CD4-positive, alpha-beta T cell treated with Interleukin-12 subunit alpha and Interleukin-12 subunit beta, for 1 hour (primary cell): ENCODE results near the gene ARHGAP24.

ENCODE experiments used
- DNase-seq: peaks from one replicate; pipeline ENCODE4 v3.0.0-alpha.2; 2020

ARHGAP24 gene

GRCh38 chr4:85474818-85475630, at the start of gene ARHGAP24:
Gene ARHGAP24, plus strand, starts transcription at chr4:85475150.
- peak; percentile 2 for DNase-seq

DNA sequence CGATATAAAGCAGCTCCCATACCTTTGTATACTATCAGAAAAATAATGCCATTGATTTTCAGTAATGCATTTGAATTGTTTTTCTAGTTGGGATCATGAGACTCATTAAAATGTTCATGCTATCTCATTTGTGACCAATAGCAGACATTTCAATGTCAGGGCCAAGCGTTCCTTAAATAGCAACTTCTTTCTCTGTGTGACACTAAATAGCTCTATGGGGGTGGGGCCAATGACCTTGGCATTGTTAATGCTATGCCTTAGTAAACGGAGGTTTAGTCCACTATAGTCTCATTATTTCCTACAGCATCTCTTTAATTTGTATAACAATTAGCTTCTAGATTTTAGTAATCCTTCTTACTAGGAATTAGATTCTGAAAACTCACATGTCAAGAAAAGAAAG, 48.6 kb upstream of the ARHGAP24 start:
- DNase-seq = no peak

- no peak for DNase-seq
These were observed 47.8 kb upstream of the ARHGAP24 start for GRCh38 chr4:85427123-85427522.

DNA sequence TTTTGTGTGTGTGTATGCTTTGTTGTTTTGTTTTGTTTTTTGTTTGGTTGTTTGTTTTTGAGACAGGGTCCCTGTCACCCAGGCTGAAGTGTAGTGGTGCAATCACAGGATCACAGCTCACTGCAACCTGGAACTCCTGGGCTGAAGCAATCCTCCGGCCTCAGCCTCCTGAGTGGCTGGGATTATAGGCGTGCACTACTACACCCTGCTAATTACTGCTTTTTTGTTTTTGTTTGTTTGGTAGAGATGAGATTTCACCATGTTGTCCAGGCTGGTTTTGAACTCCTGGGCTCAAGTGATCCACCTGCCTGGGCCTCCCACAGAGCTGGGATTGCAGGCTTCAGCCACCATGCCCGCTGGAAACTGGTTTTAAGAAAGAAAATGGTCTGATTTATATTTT, 44.7 kb upstream of the ARHGAP24 start:
- DNase-seq = no peak

- DNase-seq = no peak
These were observed 44.3 kb upstream of the ARHGAP24 start for GRCh38 chr4:85430697-85431096.

- no peak for DNase-seq
These were observed 43.8 kb upstream of the ARHGAP24 start for GRCh38 chr4:85431156-85431555.

- DNase-seq = no peak
These were observed 43.0 kb upstream of the ARHGAP24 start for GRCh38 chr4:85431881-85432485.

- no peak for DNase-seq
These were observed 29.8 kb upstream of the ARHGAP24 start for GRCh38 chr4:85445050-85445639.

DNA sequence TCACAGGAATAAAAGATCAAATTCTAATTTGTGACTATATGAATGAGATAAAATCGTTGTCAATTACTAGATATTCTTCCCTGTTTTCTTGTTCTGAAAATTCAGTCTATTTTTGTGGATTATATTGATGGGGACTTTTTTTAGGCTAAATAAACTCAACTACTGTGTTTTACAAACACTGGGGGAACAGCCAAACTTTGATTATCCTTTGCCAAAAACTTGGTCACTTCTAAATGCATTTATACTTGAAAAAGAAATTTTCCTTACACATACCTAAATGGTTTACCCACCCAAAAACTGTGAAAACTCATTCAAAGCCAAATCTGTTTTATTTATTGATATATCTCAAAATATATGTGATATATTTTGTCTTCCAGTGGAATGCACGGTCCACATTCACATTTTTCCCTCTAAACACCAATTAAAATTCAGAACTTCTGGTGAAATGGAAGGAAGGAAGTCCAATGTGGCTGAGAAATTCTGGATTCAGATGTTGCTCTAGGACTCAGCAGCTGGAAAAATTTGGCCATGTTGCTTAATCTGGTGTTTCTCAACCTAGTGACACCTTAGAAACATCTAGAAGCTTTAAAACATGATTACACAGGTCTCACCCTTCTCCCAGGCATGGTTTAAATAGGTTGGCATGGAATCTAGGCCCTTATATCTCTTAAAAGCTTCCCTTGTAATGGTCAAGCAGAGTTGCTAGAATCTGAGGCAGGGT, 28.6 kb upstream of the ARHGAP24 start:
- DNase-seq = no peak

DNA sequence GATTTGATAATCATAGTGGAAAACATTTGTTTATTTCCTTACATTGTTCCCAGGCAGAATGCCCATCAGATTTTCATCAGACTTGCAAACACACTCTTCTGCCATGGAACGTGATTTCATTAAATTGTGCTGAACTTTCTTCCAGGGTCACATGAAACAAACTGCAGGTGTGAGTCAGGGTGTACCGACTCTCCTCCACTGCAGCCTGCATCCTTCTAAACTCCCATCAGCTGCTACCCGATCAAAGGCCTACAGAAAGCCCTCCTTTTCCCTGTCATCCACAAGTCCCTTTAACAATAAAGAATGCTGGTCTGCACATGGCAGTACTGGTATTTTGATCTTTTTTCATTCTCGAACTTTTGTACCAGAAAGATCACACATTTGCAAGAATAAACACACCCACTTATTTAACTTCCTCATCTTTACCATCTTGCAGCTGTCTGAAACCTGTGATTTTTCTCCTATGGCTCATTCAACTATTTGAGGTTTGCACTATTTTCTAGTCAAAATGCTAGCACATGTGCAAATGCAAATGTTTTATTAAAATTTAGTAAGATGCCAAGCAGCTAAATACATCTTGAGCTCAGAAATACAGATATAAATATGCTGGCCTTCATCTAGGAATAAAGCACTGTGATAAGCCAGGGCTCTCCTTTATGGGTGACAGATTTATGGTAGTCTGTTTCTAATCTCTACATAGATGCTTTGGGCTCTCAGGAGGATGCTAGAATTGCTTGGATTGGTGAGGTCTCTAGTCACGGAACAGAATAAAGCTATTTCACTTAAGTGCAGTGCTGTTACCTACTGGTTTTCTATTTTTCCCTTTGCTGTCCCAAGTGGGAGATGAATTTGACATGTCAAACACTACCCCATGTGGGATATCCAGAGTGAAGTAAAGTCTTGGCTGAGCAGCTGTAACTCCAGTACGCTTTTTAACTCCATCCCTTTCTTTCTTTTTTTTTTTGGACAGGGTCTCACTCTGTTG, 25.8 kb upstream of the ARHGAP24 start:
- DNase-seq = no peak

DNA sequence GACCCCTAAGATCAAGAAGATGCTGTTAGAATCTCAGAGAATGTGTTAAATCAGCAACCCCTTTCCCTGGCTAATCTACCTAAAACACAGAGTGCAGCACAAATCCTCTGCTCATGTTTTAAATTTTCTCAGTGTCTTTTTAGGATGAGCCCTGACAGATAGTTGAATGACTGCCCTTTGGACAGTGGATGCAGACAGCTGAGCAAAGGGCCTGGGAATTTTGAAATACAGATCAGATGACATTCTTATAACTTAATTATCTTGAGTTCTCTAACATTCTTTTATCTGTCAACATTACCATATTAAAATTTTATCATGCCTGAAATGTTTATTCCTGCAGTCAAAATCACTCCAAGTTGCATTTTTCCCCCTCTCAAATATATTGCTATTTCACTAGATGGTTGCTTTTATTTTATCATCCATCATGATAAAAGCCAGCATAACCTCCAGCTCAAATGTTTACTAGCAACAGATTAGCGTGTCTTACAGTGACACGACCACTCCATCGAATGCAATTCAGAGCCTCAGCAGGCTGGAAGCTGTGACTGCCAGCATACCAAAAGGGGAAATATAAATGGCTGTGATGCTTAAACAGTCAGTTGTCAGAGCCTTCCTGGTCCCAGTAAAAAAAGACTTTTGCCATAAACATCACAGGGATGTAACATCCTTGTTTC, 22.8 kb upstream of the ARHGAP24 start:
- no peak for DNase-seq

DNA sequence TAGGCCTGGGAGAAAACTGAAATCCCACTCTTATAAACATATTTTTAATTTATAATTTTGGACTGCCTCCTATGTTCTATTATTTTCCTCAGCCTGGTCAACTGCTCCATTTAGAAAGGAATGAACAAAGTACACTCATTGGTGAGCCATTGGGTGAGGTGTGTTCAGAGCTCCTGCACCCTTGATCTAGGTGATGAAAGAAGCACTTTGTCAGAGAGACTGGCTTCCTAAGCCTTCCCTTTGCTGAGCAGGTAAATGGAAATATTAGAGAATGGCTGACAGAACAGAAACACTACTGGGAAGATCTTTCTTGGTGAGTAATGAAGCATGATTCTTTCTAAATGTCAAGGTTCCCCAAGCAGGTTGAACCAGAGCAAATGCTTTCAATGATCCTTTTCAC, 19.0 kb upstream of the ARHGAP24 start:
- DNase-seq = no peak

GRCh38 chr4:85457752-85458467, 17.0 kb upstream of the ARHGAP24 start:
- no peak for DNase-seq

DNA sequence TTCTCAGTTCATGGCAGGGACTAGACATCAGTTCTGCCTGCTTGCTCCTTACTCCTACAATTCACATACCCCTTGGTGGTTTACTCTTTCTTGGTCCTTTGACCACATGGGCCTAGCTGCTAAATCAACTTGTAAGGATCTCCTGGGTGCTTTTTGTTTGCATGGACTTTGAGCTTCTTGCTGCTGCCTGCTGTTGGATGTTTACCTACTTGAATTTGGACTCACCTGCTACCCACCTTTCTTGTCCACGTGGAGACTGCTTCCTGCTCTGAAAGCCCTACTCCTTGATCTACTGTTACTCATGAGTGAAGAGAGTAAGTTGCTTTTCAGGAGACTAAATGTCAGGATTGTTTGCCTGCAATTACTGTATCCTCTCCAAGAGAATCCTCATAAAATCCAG, 15.2 kb upstream of the ARHGAP24 start:
- DNase-seq = no peak

DNA sequence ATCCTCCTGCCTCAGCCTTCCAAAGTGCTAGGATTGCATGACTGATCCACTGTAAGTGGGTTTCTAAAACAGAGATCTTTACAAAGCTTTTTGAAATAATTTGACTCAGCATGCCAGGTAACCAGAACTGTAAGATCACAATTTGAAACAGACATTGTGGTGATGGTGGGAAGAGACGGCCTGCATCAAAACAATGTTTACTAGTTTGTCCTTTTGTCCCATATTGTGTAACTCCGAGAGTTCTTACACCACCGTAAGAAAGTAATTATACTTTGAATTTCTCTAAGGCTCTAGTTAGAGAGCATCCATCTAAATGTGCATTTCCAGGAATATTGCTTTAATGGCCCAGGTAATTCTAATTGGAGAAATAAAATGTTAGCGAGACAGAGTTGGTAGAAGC, 594 bp upstream of the ARHGAP24 start:
- DNase-seq = no peak

- DNase-seq = no peak
These were observed 782 bp downstream of the ARHGAP24 start for GRCh38 chr4:85475631-85476233.

GRCh38 chr4:85476381-85476780, 1.4 kb downstream of the ARHGAP24 start:
- DNase-seq = no peak

- no peak for DNase-seq
These were observed 2.6 kb downstream of the ARHGAP24 start for GRCh38 chr4:85477534-85477933.

DNA sequence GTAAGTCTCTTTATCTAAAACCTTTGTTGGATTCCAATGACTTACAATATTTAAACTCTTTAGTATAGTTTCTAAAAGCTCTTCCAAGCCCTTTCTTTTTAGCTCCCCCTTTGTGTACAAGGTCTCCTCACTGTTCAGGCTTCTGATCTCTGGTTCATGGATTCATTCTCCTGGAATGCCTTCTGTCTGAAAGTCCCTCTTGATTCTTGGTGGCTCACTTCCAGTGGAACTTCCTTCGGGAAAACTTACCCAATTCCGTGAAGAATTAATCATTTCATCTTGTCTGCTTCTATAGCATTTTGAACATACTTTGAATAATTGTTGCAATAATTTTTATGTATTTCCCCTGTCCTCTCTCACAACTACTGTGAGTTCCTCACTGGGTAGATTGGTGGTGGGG, 3.6 kb downstream of the ARHGAP24 start:
- DNase-seq = no peak

DNA sequence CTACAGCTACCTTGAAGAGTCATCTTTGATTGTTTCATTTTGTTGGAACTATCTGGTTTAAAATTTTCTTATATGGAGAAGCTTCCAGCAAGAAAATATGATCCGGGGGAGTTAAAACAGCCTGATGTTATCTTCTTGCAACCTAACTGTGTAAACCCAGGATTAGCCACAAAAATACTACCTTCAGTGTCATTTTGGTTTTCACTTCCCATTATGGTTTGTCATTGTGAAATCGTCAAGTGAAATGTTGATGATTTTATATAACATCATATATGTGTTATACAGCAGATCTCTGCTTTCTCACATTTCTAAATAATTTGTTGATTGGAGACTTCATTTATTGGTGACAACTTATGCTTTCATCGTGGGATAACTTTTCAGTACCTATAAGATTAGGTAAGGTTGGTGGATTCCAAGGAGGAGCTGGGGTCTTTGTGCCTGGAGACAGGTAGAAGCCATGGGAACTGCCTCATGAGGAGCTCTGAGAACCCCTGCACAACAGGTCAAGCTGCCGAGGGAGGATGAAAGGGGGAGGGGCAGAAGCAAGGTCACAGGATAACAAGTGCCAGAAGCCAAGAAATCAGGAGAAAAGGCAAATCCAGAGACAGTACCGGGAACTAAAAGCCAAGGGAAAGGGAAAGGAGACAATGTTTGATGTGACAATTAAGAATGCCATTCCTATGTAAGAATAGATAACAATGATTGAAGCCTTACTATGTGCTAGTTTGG, 7.2 kb downstream of the ARHGAP24 start:
- DNase-seq = no peak
